Neural progenitor cell (in vitro differentiated cells): ENCODE results near the gene CABP2. TPM values are rescaled to one million over a fixed set of nuclear protein-coding genes. Genes with fewer than 3 reads are reported as not detected.

Experiments
- DNase-seq: peaks from one replicate; pipeline ENCODE4 v3.0.0-alpha.2; 2016; ENCODE audit warnings: low spot score
- H2AFZ ChIP-seq: fragments of 200-600 bp; sonication (generic); replicated peaks from 2 replicates; pipeline ENCODE4 v1.6.1; 2016; ENCODE audit warnings: antibody characterized with exemption
- H3F3A ChIP-seq: fragments of 200-600 bp; sonication (generic); 2 replicates; pipeline ENCODE4 v1.6.1; 2016; ENCODE audit warnings: antibody characterized with exemption, low read depth
- H3K27ac ChIP-seq: fragments of 200-600 bp; sonication (generic); 2 replicates; pipeline ENCODE4 v1.5.1; 2016; ENCODE audit warnings: mild to moderate bottlenecking
- H3K27me3 ChIP-seq: fragments of 200-600 bp; sonication (generic); 2 replicates; pipeline ENCODE4 v1.6.1; 2016; ENCODE audit warnings: mild to moderate bottlenecking, moderate library complexity
- H3K36me3 ChIP-seq: fragments of 200-600 bp; sonication (generic); 2 replicates; pipeline ENCODE4 v1.5.1; 2016
- H3K4me1 ChIP-seq: fragments of 200-600 bp; sonication (generic); 2 replicates; pipeline ENCODE4 v1.6.1; 2016; ENCODE audit warnings: mixed run types
- H3K4me2 ChIP-seq: fragments of 200-600 bp; sonication (generic); 2 replicates; pipeline ENCODE4 v1.6.1; 2016
- H3K4me3 ChIP-seq: fragments of 200-600 bp; sonication (generic); 2 replicates; pipeline ENCODE4 v1.5.1; 2016
- H3K79me2 ChIP-seq: fragments of 200-600 bp; sonication (generic); 2 replicates; pipeline ENCODE4 v1.6.1; 2016; ENCODE audit warnings: low read depth
- H3K9ac ChIP-seq: fragments of 200-600 bp; sonication (generic); 2 replicates; pipeline ENCODE4 v1.6.1; 2016
- H3K9me3 ChIP-seq: fragments of 200-600 bp; sonication (generic); 2 replicates; pipeline ENCODE4 v1.5.1; 2016; ENCODE audit warnings: low read depth
- H4K20me1 ChIP-seq: fragments of 200-600 bp; sonication (generic); 2 replicates; pipeline ENCODE4 v1.6.1; 2016; ENCODE audit warnings: low read depth
- H3K27ac Mint-ChIP-seq: 3 replicates; pipeline ENCODE4 v1.8.0; 2021; ENCODE audit warnings: mixed read lengths
- H3K27me3 Mint-ChIP-seq: 2 replicates; pipeline ENCODE4 v1.8.0; 2022; ENCODE audit warnings: low read depth, mild to moderate bottlenecking, inconsistent platforms, moderate library complexity, mixed read lengths; ENCODE audit not compliant: insufficient read depth
- H3K36me3 Mint-ChIP-seq: 3 replicates; pipeline ENCODE4 v1.8.0; 2021; ENCODE audit warnings: mixed read lengths
- H3K4me1 Mint-ChIP-seq: 3 replicates; pipeline ENCODE4 v1.8.0; 2021; ENCODE audit warnings: mixed read lengths
- H3K4me3 Mint-ChIP-seq: 3 replicates; pipeline ENCODE4 v1.8.0; 2021; ENCODE audit warnings: mild to moderate bottlenecking, moderate library complexity, mixed read lengths
- H3K9me3 Mint-ChIP-seq: 3 replicates; pipeline ENCODE4 v1.8.0; 2020; ENCODE audit warnings: mixed read lengths
- CTCF ChIP-seq: fragments of 200-600 bp; sonication (generic); IDR thresholded peaks from 2 replicates; pipeline ENCODE4 v1.5.1; 2017; ENCODE audit warnings: antibody characterized with exemption, mild to moderate bottlenecking
- EZH2 ChIP-seq: fragments of 200-600 bp; sonication (generic); IDR thresholded peaks from 2 replicates; pipeline ENCODE4 v1.6.1; 2017; ENCODE audit warnings: antibody characterized with exemption, mild to moderate bottlenecking, moderate library complexity
- EZH2phosphoT487 ChIP-seq: fragments of 200-600 bp; sonication (generic); IDR thresholded peaks from 2 replicates; pipeline ENCODE4 v1.6.1; 2017; ENCODE audit warnings: antibody characterized with exemption
- total RNA-seq: library from RNA; depleted of rRNA; stranded (reverse); fragments of >200 nt; gene quantifications from 2 replicates; pipeline ENCODE4 v1.2.3, GENCODE V29; 2015; ENCODE audit warnings: low replicate concordance

Gene CABP2
- total RNA-seq, 1 donor from 2014 or later, result not detected

- TF ChIP-seq EZH2 (no peak), CTCF (no peak), EZH2phosphoT487 (no peak)
- Mint-ChIP-seq H3K36me3 (no peaks in the 10 kb centered on the region), H3K27me3 (peaks cover 6% of the 10 kb centered on the region), H3K9me3 (peaks cover 19% of the 10 kb centered on the region), H3K4me1 (peaks cover 4% of the 10 kb centered on the region), H3K4me3 (no peak overlapping the region), H3K27ac (no peak overlapping the region)
- H3K27ac ChIP-seq, result no peak overlapping the region
- peaks cover 4% of the 10 kb centered on the region for H3F3A ChIP-seq
- H3K27me3 ChIP-seq, result no peaks in the 10 kb centered on the region
- H4K20me1 ChIP-seq, result no peaks in the 10 kb centered on the region
- peaks cover 6% of the 10 kb centered on the region for H3K4me1 ChIP-seq
- H3K9me3 ChIP-seq, result peaks cover 14% of the 10 kb centered on the region
- no peak overlapping the region for H3K9ac ChIP-seq
- H3K4me3 ChIP-seq, result no peak overlapping the region
- no peak overlapping the region for H2AFZ ChIP-seq
- no peaks in the 10 kb centered on the region for H3K79me2 ChIP-seq
- H3K36me3 ChIP-seq, result no peaks in the 10 kb centered on the region
- no peak for DNase-seq
- no peak overlapping the region for H3K4me2 ChIP-seq
Observed at GRCh38 chr11:67538823-67539505, 15.7 kb upstream of the CABP2 start.

GRCh38 chr11:67538306-67538705 is 15.1 kb upstream of the CABP2 start:
- H3K36me3 Mint-ChIP-seq, result no peaks in the 10 kb centered on the region
- H4K20me1 ChIP-seq, result no peaks in the 10 kb centered on the region
- H3K36me3 ChIP-seq, result no peaks in the 10 kb centered on the region
- DNase-seq, result no peak
- H3K27me3 Mint-ChIP-seq, result peaks cover 8% of the 10 kb centered on the region
- H3K4me2 ChIP-seq, result no peak overlapping the region
- H3K4me1 ChIP-seq, result peaks cover 6% of the 10 kb centered on the region
- H3K27ac Mint-ChIP-seq, result no peak overlapping the region
- H3K4me3 Mint-ChIP-seq, result no peak overlapping the region
- no peak for TF ChIP-seq EZH2phosphoT487
- TF ChIP-seq EZH2, result no peak
- TF ChIP-seq CTCF, result no peak
- no peaks in the 10 kb centered on the region for H3K79me2 ChIP-seq
- peaks cover 23% of the 10 kb centered on the region for H3K9me3 Mint-ChIP-seq
- H3K9ac ChIP-seq, result no peak overlapping the region
- peaks cover 4% of the 10 kb centered on the region for H3K4me1 Mint-ChIP-seq
- no peak overlapping the region for H2AFZ ChIP-seq
- peaks cover 4% of the 10 kb centered on the region for H3F3A ChIP-seq
- no peaks in the 10 kb centered on the region for H3K27me3 ChIP-seq
- no peak overlapping the region for H3K4me3 ChIP-seq
- H3K9me3 ChIP-seq, result peaks cover 19% of the 10 kb centered on the region
- H3K27ac ChIP-seq, result no peak overlapping the region

- no peaks in the 10 kb centered on the region for H3K4me1 Mint-ChIP-seq
- TF ChIP-seq EZH2phosphoT487, result no peak
- TF ChIP-seq EZH2, result no peak
- no peak for TF ChIP-seq CTCF
Observed at GRCh38 chr11:67535561-67535960, 12.3 kb upstream of the CABP2 start.

More at GRCh38 chr11:67535561-67535960, 12.3 kb upstream of the CABP2 start:
- Histone ChIP-seq H3K27ac (no peak overlapping the region), H3K79me2 (no peaks in the 10 kb centered on the region), H3K4me1 (no peaks in the 10 kb centered on the region), H3K4me3 (no peak overlapping the region), H2AFZ (no peak overlapping the region), H3K9ac (no peak overlapping the region), H3K36me3 (no peaks in the 10 kb centered on the region), H3K4me2 (no peak overlapping the region), H3K27me3 (no peaks in the 10 kb centered on the region), H3F3A (no peaks in the 10 kb centered on the region), H3K9me3 (peaks cover 19% of the 10 kb centered on the region), H4K20me1 (no peaks in the 10 kb centered on the region)
- DNase-seq, result no peak
- no peak overlapping the region for H3K27ac Mint-ChIP-seq
- H3K27me3 Mint-ChIP-seq, result peaks cover 6% of the 10 kb centered on the region
- peaks cover 32% of the 10 kb centered on the region for H3K9me3 Mint-ChIP-seq
- H3K36me3 Mint-ChIP-seq, result no peaks in the 10 kb centered on the region
- H3K4me3 Mint-ChIP-seq, result no peak overlapping the region
